Heart left ventricle (tissue), 13 donors: Measurements from ENCODE around the gene CRHBP.

Experiments used
- CTCF ChIP-seq, 12 donors: fragments of 200-600 bp; sonication (generic) in 4 of 12; IDR thresholded peaks; one replicate each; pipeline versions ENCODE4 v1.5.0 to v1.8.0; 2018 to 2022; ENCODE audit warnings: antibody characterized with exemption in 12 of 12, mild to moderate bottlenecking in 5 of 12
- POLR2A ChIP-seq, 2 donors: fragments of 450-650 bp; IDR thresholded peaks; one replicate each; pipeline ENCODE4 v1.6.1; 2017; ENCODE audit warnings: antibody characterized with exemption in 2 of 2, mild to moderate bottlenecking in 2 of 2, moderate library complexity in 2 of 2
- donor health status: ischemic (EF 13 %, LVEDD 7.1; RV severe dilation, severe dysfunction).
- donor health status: DM: no; HTN: yes; CAD: no.
- donor health status: DM: no; HTN: no; CAD: no.
- donor health status: ischemic (EF 25% LVEDD 6.9; RV normal size, moderate dysfunction).
- donor health status: ischemic (EF 25% LVEDD 5.7; RV mildly dilated, moderate dysfunction).
- donor health status: ischemic (EF 35%, LVEDD 5.7; RV mildly dilated, moderate dysfunction).
- donor health status: nonischemic (EF 11% LVEDD 7.7; RV severe dilation, severe dysfunction).
- donor health status: DM: yes; HTN: yes; CAD: no.
- donor health status: PGD.
- donor health status: ischemic (EF 29% LVEDD 5.4; RV normal size, mild dysfunction).
- donor health status: nonischemic (EF 23%, LVEDD 6.1; RV moderate dilation, normal function).

DNA sequence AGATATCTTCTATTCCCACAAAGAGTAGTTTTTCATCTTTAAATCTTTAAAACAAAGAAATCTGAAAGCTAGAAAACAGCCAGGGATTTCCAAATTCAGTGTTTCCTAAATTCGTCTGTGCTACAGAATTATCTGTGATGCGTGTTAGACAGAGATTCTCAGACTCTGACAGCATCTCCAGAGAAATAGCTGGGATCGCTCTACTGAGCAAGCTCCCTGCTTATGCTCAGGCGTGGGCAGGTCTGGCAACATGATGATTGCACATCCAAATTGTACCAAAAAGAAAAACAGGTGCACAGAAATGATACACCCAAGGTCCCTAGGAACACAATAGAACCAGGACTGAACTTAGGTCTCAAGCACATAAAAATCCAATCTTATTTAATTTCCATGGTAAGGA, 22.8 kb upstream of the CRHBP start:
- TF ChIP-seq CTCF (IDR thresholded peaks at IDR 0.05): no peak
- TF ChIP-seq POLR2A (IDR thresholded peaks at IDR 0.05): no peak
